NCI-H2196 (cell line): ENCODE data around the gene ZNF821.
"Not testable (repeated sequence)": the region's sequence is repeated elsewhere in the genome, so short reads cannot be mapped to it uniquely, and the experiment has no call there.

Experiments
- DNase-seq: peaks from one replicate; lab custom pipeline; 2025; ENCODE audit not compliant: unreplicated experiment; lab: John Stamatoyannopoulos, UW

ZNF821 gene, protein sequence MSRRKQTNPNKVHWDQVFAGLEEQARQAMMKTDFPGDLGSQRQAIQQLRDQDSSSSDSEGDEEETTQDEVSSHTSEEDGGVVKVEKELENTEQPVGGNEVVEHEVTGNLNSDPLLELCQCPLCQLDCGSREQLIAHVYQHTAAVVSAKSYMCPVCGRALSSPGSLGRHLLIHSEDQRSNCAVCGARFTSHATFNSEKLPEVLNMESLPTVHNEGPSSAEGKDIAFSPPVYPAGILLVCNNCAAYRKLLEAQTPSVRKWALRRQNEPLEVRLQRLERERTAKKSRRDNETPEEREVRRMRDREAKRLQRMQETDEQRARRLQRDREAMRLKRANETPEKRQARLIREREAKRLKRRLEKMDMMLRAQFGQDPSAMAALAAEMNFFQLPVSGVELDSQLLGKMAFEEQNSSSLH

DNA sequence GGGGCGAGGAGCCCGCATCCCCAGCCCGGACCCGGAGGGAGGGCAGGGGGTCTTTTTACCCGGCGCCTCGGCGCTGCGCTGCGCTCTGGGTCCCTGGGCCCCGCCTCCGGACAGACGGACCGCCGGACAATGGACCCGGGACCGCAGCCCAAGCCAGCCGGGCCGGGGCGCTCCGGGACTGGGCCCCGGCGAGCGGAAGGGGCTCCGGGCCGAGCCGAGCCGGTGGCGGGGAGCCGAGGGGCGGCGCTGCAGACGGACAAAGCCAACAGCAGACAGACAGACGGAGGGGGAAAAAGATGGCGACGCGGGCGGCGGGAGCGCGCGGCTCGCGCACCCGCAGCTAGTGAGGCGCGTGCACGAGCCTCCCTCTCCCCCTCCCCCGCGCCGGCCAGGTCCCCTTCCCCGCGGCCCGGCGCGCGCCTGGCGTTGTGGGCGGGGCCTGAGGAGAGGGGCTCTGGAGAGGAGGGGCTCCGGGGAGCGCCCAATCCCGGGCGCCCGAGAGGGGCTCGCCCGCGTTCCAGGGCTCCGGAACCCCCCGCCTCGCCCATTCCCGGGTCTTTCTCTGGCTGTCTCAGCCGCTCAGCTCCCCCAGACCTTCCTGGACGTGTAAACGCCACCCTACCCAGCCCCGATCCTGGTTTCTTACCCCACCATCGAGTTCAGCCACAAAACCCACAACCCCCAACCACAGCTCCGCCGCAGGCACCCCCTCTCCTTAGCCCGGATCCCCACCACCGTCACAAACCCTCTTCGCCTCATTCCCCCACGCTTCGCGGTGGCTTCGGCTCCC, at the start of gene ZNF821:
TSS of gene ZNF821 (minus strand) at position 334 of the 790 bp plus-strand sequence. CDS start 4,236 bp downstream, outside the sequence.
- DNase-seq = peak; percentile 74

DNA sequence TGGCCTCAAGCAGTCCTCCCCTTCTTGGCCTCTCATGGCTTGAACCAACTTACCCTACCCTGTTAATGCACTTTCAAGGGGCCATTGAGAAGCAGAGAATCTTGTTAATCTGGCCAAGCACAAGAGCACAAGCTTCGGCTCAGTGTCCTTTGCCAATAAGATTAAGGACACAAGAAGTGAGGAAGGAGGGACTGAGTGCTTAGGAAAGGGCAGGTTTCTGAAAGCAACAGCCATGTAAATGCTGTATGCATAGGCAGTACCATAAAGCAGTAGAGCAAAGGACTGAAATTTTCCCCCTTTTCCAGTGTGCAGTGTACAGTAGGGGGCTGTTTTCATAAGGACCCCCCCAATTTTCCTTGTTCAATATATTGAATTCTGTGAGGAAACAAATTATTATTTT, 49.0 kb upstream of the ZNF821 start:
- DNase-seq = no peak

DNA sequence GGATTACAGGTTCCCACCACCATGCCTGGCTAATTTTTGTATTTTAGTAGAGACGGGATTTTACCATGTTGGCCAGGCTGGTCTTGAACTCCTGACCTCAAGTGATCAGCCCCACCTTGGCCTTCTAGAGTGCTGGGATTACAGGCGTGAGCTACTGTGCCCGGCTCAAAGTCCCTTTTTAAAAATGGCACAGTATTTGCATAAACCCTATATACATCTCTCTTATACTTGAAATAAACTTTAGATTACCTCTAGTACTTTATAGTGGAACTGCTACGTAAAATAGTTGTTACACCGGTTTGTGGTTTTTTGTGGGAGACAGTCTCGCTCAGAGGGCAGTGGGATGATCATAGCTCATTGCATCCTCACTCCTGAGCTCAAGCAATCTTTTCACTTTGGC, 47.6 kb upstream of the ZNF821 start:
- no peak for DNase-seq

DNA sequence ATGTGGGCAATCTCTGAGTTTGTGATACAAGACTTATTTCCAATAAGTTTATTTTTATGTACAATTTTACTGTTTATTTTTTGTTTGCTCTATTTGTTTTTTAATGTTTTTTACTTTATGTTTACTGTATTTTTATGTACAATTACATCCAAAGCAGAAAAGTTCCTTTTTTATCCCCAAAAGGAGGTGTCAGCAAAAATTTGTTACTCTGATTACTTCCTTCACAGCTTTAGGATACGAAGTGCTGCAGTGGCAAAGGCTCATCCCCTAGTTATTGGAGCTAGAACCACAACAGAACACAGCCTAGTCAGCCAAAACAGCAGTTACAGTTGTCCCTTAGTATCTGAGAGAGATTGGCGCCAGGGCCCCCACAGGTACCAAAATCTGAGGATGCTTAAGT, 47.0 kb upstream of the ZNF821 start:
- no peak for DNase-seq

DNA sequence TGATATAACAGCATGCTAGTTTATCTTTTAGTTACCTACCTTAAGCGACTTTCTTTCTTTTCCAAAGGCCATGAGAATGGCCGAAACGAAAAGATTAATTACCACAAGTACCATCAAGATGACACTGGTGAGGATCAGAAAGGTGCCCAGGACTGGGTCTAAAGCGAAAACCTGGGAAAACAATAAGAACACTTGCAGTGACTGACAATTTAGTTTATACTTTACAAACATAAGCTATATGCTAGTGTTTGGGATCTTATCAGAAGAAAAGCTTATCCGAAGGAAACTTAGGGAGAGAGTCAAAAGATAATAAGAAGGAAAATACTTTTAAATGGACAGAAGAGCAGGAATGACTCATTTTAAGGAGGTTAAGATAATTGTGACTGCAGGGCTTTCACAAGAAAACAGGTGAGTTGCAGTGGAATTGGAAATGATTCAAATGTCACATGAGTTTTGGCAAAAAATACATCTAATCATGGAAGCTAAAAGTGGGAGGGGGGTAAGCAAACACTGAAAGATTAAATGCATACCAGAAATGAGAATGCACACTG, 46.1 kb upstream of the ZNF821 start:
- DNase-seq = no peak

DNA sequence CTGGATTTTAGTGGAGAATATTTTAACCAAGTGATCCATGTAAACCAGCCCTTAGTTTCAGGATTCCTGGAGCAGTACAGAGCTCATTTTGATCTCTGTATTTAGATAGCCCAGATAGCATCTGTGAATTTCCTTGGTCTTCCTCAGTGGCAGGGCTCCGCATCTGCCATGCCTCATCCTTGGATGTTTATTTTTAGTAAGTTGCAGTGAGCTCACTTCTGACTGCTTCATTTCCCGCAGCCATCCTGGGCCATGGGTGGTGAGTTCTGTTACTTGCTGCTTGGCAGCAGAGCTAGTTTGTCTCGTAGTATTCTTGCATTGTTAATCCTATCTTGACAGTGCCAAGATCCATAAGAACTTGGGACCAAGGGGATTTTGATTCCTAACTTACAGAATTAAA, 45.1 kb upstream of the ZNF821 start:
- DNase-seq = no peak

DNA sequence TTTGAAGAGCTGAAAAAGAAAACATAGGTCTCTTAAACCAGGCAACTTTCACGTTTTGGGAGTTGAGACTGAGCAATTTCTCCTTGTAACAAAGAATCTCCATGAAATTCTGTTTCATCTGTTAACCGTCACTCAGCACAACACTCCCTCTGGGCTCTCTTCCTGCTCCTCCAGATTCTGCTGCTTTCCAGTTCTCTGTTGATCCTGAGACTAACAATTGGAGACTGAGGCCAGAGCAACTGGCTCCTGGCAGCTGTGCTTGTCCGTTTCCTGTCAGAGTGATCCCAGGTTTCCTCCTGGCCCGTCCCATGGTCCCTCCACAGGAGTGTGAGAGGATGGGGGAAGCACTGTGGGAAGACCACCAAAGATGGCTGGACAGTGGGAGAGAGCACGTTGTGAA, 43.8 kb upstream of the ZNF821 start:
- DNase-seq = no peak

DNA sequence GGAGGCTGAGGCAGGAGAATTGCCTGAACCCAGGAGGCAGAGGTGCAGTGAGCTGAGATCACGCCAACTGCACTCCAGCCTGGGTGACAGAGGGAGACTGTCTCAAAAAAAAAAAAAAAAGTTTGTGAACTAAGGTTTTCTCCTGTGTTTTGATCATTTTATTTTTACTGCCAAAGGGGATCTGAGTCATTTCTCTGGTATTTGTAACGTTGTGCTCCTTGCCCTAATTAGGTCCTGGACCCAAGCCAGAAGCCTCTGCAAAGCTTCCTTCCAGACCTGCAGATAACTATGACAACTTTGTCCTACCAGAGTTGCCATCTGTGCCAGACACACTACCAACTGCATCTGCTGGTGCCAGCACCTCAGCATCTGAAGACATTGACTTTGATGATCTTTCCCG, 43.4 kb upstream of the ZNF821 start:
- DNase-seq = peak; percentile 26

DNA sequence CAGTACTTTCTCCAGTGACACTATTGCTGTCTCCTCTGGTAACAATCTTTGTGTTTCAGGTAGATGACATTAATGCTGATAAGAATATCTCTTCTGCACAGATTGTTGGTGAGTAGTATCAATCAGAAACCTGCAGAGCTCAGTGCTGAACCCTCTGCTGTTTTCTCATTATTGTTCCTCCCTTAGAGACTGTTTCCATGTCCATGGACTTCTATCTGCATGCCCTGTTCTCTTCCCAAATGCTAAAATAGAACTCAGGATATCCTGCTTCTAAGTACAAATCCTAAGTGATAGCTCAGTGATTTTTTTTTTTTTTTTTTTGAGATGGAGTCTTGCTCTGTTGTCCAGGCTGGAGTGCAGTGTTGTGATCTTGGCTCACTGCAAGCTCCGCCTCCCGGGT, 40.7 kb upstream of the ZNF821 start:
- DNase-seq = no peak

DNA sequence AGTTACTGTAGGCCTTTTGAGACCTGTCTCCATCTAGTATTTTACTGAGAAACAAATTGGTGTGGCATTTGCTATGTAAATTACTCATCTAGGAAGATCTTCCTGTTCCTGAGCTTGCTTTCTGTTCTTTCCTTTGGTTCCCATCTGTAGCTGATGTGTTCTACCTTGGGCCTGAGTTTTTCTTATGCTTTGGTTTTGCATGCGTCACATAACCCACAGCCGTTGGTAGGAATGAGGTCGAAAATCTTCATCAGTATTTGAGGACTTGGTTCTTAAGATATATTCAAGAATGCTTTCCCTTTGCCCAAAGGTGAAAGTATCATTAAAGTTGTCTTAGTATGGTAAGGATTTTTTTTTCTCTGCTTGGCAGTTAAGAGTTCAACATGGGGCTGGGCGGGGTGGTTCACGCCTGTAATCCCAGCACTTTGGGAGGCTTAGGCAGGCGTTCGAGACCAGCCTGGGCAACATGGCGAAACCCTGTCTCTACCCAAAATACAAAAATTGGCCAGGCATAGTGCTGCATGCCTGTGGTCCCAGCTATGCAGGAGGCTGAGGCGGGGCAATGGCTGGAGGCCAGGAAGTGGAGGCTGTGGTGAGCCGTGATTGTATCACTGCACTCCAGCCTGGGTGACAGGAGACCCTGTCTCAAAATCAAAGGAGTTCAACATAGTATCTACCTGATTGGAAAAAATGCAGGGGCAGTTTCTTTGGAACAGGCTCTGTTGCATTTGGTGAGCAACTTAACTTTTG, 40.1 kb upstream of the ZNF821 start:
- no peak for DNase-seq

DNA sequence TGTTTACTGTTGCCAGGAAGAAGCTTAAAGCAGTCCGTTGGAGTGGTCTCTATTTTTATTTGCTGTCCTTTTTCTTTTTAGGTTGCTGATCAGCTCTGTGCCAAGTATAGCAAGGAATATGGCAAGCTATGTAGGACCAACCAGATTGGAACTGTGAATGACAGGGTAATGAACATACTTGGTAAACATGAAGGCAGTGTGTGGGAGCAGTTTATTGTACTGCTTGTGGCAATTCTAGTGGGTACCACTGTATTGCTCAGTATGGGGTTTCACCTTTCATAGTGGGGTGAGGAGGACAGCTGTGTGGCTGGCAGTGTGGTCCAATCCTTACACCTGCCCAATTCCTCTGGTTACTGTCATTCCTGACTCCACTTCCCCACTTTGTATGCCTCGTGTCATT, 36.7 kb upstream of the ZNF821 start:
- no peak for DNase-seq

DNA sequence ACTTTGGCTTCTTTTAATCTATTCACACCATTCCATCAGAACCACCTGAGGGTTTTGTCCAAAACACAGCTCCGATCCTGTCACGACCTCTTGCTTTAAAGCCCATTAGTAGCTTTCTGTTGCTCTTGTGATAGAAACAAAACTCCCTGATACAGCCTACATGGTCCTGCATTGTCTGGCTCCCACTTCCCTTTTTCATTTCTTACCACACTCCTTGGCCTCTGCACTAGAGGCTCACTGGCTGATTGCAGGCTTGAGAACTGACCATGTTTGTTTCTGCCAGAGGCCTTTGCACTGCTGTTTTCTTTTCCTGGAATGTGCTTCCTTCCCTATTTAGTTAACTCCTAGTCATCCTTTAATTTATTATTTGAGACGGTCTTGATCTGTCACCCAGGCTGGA, 35.1 kb upstream of the ZNF821 start:
- no peak for DNase-seq

DNA sequence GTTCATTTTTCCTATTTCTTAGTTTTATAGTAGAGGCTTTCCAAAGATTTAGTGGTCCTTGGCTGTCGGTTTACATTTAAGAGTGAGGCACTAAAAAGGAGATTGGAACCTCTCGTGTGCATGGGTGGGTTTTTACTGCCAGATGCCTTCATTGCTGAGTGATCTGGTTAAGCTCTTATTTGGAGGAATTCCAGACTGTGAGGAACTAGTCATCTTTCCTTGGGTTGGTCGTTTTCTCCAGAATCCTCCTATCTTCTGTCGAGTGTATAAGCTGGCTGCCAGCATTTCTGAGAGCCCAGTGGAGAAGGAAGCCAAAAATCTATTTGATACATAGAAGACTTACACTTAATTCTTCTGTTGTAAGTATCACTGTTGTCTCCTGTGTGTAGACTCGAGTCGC, 33.9 kb upstream of the ZNF821 start:
- DNase-seq = no peak

DNA sequence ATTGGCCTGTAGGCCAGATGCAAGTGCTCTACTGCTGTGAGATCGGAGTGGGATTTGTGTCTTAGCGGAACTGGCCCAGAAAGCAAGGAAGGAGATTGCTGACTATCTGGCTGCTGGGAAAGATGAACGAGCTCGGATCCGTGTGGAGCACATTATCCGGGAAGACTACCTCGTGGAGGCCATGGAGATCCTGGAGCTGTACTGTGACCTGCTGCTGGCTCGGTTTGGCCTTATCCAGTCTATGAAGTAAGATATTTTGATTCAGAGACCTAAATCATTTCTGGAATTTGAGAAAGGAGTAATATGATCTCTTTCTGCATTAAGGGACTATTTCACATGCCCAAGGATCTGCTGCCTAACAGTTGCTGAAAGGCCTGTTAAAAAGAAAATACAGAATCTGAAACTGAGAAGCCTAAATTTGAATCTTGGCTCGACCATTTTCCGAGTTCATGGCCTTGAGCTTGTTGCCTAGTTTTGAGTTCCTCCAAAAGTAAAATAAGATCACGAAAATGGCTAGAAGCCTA, 32.5 kb upstream of the ZNF821 start:
- no peak for DNase-seq

DNA sequence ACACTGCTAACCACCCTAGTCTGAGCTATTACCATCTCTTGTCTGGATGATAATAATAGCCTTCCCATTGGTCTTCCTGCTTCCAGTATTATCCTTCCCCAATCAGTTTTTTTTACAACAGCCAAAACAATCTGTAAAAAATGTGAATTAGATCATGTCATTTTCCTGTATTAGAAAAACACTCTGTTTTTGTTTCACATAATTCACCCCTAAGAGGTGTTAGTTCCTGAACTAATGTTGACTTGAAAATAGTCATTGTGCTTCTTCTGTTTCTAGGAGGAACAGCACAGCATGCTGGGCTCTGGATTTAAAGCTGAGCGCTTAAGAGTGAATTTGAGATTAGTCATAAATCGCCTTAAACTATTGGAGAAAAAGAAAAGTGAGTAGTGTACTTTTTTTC, 31.4 kb upstream of the ZNF821 start:
- DNase-seq = no peak

DNA sequence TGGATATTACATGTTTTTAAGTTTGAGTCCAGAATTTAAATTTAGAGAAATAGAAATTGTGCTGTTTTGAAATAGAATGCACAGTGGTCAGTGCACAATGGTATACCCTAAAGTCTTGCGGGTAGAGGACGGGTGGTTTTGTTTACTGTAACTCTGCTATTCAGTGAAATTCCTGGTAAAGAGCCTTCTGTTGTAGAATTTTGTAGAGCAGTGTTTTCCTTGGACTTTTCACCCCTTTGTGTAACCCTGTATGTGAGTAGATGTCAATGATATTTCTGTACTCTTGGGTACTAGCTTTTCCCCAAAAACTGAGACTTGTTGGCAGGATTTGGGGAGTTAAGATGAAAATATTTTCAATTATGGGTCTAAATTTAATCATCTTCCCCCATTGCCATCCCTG, 30.8 kb upstream of the ZNF821 start:
- no peak for DNase-seq

DNA sequence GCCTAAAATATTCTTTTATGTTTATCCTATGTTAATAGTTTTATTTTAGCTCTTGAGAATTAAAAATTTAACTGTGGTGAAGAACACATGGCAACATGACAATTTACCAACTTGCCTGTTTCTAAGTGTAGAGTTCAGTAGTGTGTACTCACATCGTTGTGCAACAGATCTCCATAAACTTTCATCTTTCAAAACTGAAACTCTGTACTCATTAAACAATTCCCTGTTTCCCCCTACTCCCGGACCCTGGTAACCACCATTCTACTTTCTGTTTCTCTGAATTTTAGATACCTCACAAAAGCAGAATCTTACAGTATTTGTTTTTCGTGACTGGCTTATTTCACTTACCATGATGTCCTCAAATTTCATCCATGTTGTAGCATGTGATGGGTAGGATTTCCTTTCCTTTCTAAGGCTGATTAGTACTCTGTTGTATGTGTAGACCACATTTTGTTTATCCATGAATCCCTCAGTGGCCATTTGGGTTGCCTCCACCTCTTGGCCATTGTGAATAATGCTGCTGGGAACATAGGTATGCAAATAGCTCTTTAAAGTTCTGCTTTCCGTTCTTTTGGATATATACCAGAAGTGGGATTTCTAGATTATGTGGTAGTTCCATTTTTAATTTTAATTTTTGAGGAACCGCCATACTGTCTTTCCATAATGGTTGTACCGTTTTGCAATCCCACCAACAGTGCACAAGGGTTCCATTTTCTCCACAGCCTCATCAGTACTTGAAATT, 28.7 kb upstream of the ZNF821 start:
- DNase-seq = no peak

DNA sequence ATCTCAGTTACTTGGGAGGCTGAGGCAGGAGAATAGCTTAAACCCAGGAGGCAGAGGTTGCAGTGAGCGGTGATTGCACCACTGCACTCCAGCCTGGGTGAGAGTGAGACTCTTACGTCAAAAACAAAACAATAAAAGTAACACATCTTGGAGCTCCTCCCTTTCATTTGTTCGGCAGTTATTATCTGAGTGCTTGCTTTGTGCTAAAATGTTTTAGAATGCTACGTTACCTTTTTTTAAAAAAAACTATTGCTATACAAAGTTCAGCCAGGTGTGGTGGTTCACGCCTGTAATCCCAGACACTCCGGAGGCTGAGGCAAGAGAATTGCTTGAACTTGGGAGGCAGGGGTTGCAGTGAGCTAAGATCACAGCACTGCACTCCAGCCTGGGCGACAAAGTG, 27.1 kb upstream of the ZNF821 start:
- no peak for DNase-seq

DNA sequence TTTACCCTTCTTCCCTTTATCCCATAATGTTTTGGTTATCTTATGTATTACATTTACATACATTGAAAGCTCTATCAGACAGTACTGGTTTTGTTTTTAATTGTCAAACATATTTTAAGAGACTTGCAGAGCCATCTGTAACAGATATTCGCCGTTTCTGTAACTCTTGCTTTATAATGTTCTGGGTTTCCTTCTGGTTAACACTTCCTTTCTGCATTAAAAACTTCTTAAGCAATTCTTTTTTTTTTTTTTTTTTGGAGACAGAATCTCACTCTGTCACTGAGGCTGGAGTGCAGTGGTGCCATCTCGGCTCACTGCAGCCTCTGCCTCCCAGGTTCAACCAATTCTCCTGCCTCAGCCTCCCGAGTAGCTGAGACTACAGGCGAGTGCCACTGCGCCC, 21.8 kb upstream of the ZNF821 start:
- not testable (repeated sequence) for DNase-seq

DNA sequence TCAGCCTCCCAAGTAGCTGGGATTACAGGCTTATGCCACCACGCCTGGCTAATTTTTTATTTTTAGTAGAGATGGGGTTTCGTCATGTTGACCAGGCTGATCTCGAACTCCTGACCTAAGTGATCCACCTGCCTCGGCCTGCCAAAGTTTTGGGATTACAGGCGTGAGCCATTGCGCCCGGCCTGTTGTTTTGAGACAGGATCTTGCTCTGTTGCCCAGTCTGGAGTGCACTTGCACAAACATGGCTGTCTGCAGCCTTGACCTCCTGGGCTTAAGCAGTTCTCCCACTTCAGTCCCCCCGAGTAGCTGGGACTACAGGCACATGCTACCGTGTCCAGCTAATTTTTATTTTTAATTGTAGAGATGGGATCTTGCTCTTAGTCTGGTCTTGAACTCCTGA, 20.3 kb upstream of the ZNF821 start:
- DNase-seq = no peak
